ENCODE results near the gene TEAD1.

The TEAD1 gene

GRCh38 chr11:12687740-12688139, 13.5 kb downstream of the TEAD1 start:
- DNase-seq = no peak

DNA sequence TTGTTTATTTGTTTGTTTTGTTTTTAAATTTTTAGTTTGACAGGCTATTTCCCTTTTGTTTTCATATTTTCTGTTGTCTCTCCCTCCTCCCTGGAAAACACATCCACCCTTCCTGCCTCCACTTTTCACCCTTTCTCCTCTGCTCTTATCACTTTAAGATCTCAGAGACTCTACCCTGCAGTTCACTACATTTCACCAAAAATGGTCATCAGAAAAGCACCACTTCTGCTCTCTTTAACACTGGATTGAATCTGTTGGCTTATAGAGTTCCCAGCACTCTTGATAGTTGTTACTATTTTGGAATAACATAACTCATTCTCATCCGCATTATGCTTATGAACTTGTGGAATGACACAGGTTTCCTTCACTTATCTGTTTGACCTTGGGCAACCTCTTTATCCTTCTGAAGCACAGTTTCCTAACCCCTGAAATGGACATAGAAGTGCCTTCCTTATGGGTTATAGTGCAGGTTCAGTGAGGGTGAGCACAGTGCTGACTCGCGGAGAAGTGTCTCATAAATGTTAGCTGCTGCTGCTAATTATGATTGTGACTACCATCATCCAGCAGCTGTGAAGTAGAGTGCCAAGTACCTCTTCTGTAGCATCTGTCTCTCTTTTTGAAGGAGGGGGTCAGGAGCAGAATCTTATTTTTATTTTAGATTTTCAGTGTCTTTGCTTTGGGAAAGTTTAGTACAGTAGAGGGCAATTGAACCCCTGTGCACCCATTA, 15.0 kb downstream of the TEAD1 start:
- no peak for DNase-seq

DNA sequence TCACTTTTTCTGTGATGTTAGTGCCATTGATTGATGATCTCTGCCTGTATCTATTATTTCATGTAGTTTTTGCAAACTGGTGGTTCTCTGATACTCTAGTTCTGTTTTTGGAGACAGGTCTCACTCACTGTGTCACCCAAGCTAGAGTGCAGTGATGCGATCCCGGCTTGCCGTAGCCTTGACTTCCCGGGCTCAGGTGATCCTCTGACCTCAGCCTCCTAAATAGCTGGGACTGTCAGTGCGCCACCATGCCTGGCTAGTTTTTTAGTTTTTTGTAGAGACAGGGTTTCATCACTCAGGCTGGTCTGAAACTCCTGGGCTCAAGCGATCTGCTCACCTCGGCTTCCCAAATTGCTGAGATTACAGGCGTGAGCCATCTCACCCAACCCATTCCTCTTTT, 16.4 kb downstream of the TEAD1 start:
- DNase-seq = no peak

DNA sequence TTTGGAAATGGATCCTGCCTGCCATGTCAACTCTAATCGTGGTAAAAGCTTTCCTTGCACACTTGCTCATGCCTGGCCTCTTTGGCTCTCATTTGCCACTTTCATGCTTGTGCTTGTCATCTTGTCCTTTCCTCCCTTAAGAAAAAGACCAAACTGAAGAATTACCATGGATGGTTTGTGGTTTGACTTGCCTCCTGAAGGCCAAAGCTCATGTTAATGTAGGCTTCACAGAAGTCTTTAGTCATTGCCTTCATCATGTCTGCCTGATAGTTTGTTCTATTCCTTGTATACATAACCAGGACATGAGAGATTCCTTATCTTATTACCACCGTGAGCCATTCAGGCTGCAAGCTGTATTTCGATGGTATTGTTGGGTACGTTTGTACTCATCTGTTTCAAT, 17.3 kb downstream of the TEAD1 start:
- no peak for DNase-seq

- DNase-seq = no peak
Observed at GRCh38 chr11:12692229-12693075, 18.2 kb downstream of the TEAD1 start.

DNA sequence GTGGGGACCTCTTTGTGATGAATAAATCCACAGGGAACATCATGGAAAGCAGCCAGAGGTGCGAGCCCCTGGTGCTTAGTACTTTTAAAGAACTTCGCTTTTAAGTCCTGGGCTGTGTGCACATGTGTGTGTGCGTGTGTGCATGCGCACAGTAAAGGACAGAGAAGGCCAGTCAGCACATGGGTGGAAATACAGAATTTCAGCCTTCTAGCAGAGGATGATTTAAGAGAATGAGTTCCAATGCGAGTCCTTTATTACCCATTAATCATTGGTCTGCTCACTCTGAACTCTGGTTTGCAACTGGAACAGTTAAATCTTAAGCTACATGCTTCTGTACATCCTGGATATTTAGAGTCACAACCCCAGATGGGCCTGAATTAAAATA, 18.9 kb downstream of the TEAD1 start:
- no peak for DNase-seq

DNA sequence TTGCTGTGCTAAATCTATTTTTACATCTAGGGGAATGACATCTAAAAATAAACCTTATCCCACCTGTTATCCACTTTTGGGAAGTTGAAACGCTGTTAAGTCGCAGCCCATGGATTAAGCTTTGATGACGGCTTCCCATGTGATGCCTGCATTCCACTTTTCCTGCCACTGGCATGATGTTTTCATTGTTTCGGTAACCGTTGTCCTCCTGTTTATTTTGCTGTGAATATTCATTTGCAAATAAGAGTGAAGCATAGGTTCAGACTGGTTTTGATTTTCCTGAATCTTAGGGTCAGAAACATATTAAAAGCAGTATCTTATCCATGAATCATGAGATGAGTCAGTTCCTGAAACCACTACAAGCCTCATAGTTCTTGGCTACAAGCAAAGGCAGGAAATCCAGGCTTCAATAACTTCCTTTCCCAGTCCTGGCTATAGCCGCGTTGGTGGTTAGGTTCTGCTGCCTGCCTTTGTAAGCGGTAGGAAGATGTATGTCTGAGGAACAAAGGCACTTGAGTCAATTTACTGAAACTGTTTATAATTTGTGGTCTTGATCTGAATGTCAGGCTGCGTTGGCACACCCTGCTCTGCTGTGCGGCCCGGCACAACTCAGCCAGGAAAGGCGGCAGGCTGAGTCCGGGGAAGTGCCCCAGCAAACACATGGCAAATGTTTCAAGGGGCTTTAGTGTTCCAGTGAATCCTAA, 19.4 kb downstream of the TEAD1 start:
- no peak for DNase-seq

GRCh38 chr11:12694183-12694531, 19.9 kb downstream of the TEAD1 start:
- no peak for DNase-seq

DNA sequence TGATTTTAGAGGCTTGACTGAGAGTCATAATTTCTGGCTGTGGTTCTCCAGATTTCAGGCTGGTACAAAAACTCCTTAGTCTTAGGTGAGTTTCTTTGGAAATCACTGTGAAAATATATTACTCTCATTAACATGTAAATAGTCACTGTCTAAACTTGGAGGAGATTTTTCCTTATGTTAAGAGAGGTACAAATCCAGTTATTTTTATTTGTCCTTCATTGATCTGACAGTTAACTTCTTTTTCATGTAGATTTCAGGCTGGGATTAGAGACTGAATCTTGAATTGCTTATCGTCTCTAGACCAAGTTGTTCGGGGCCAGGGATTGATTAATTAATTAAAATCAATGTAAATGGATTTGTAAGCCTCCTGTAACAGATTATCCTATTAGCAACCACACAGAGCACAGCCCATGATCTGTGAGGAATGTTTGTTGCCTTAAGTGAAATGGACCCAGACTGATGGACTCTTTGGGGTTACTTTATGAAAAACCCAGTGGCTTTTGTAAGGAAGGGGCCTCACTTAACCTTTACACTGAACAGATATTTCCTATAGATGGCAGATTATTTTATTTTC, 21.1 kb downstream of the TEAD1 start:
- no peak for DNase-seq

- DNase-seq = no peak
Observed at GRCh38 chr11:12695873-12696272, 21.7 kb downstream of the TEAD1 start.

DNA sequence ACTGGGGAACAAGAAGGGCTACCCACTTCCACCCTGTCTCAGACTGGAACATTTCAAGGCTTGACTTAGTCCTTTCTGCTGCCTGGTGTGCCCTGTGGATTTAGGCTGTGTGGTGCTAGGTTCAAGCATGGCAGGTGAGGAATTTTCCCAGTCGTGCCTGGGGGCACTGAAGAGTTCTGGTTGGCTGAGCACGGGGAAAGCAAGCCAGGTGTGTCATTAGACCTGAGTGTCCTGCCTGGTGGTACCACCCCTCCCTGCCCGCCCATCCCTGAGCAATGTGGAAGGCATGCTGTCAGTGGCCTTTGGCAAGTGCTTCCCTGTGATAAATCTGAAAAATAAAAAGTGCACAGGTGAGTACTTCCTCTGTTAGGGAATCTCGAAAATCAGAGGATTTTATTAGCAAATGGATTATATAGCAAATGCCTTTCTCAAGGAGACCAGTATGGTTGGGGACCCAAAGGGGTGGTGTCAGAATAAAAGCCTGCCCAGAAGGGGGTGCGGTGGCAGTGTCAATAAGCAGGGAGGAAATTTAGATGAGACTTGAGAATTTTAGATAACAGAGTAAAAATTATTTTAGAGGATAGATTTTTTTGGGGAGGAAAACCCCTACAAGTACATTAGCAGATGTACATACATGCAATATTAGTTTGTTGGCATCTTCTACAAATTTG, 22.8 kb downstream of the TEAD1 start:
- DNase-seq = no peak

GRCh38 chr11:12698048-12698447, 23.8 kb downstream of the TEAD1 start:
- no peak for DNase-seq

DNA sequence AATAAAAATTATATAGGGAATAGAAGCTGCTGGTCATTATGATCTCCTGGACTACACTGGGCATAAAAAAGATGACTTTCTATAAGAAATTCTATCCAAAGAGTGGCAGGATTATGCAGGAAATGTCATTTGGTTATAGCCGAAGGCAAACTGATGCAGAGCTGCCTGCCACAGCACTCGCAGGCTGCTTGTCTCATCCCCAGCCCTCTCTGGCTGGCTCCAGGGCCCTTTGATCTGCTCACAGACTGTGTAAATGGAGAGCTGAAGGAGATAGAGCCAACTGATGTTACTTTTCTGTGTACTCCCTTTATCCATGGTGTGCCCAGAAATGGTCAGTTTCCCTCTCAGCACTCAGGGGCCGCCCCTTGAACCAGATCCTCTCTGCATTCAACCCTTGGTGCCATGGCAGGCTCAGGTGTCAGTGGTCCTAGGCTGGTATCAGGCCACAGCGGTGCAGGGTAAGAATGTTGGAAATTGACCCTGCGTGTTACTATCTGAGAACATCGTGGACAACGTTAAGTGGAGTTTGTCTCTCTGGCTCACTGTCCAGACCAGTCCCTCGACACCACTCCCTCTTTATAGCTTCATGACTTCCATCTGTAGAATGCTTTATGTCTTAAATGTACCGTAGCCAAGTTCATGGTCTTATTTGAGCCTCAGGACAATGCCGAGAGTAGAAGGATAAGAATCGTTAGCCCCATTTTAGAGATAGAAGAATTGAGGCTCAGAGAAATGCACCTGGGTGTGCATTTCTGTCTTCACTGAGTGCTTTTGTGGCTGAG, 27.8 kb downstream of the TEAD1 start:
- no peak for DNase-seq

DNA sequence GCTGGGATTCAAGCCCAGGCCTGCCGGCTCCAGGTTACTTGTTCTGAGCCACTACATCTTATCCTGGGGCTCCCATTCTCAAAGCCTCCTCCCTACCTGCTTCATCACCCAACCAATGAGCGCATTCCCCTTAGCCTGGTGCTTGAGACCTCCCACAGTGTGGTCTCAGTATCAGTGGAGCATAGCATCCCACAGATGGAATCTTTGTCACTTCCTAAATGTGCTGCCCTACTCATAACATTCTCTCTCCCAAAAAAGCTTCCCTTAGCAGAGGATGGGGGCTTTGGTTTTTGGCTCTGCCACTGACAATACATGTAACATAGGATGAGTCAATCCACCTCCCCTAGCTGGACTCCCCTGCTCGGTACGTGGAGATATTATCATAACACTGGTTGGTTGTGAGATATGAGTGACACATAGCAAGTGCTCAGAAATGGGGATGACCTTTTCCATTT, 28.8 kb downstream of the TEAD1 start:
- DNase-seq = no peak

DNA sequence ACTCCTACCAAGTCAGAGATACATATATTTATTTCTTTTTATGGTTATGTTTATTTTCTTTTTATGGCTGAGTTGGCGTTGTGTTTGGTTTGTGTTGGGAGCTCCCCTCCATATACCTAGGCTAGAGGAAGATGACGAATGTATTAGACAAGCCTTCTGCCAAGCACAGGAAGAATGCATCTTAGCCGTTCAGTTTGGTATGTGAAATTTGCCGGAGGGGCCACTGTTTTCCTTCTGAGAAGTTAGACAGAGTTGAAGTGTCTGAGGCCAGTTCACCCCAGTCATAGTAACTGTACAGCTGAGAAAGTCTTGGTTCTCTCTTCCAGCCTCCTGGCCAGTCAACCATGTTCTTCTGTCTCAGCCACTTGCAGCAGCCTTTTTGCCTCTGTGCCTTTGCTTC, 29.8 kb downstream of the TEAD1 start:
- DNase-seq = no peak

GRCh38 chr11:12705874-12706273, 31.7 kb downstream of the TEAD1 start:
- no peak for DNase-seq

DNA sequence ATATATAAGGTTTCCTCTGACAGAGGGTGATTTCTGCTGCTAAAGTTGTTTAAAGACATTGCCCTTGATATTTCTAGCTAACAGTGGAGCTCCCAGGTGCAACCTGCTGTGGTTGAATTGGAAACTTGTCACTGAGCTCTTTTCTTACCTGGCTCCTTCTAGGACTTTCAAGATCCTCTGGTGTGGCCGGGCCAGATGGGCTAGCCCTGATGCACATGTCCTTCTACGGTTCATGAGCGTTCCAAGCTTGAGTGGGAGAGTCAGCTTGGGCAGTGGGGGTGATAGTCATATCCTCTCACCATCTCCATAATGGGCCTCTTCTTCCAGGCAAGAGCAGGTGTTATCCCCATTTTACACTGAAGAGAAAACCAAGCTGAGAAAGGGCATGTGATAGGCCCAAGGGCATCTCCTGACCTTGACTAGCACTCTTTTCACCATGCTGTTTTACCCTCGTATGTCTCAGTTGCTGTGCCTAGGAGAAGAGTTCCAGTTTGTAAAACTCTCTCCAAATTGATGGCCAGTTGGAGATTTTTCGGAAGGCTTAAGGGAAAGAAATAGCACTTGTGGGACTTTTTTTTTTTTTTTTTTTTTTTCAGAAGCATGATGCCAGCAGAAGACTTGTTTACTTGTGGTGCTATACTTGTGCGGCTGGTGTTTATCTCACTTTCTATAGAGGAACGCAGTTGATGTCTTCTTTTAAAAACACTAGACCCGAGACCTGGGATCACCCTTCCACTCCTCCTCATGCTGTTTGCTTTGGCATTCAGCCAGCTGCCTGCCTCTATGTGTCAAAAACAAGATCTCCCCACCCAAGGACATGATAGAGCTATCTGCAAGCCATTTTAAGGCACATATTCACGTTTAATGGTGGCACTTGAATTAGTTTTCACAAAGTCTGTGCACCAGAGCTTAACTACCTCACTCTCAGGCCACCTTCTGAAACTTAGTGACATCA, 32.6 kb downstream of the TEAD1 start:
- no peak for DNase-seq

DNA sequence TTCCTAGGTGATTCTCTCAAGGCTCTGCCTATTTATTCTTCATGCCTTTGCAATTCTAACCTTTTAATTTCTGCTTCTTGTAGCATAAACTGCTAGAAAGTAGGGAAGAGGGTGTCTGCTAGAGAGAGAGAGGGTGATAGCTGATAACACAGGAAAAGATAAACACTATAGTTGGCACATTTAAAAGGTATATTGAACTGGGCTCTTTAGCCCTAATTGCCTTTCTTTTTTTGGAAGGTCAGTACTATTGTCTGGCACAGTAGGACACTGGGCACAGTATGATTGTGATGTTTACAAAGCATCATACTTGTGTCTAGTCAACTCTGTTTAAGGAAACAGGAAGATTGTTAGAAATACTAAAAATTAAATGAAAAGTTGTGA, 33.3 kb downstream of the TEAD1 start:
- DNase-seq = no peak

DNA sequence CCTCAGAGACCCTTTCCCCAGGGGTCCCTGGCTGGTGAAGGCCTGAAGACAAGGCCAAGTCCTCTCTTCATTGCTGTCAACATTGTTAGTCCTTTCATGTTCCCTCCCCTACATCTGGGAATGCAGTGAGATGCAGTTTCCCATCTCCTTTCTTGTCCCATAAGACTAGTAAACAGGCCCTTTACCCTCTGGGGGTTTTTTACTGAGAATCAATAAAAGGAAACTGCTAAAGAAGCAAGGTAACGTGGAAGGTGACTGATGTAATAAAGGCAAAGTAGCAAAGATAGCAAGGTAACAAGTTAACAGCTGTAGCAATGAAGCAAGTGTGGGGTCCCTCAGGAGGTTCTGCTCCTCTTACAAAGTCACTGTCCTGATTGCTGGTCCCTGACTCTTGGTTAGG, 37.3 kb downstream of the TEAD1 start:
- DNase-seq = no peak

DNA sequence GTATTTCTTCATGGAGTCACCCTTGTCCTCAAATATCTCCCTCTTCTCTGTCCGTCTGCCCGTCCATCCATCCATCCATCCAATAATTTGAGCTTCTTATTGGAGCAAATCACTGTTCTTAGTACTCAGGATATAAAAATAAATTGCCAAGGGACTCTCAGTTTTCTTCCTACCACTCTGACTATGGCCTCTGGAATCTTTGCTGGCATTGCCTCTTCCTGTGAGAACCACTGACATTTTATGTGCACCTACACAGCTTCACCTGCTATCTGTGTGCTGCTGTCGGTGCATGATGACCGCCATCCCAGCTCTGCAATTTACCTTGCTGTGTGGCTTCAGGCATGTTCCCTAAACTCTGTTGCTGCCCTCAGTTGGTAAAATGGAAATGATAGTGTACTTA, 37.9 kb downstream of the TEAD1 start:
- DNase-seq = no peak

DNA sequence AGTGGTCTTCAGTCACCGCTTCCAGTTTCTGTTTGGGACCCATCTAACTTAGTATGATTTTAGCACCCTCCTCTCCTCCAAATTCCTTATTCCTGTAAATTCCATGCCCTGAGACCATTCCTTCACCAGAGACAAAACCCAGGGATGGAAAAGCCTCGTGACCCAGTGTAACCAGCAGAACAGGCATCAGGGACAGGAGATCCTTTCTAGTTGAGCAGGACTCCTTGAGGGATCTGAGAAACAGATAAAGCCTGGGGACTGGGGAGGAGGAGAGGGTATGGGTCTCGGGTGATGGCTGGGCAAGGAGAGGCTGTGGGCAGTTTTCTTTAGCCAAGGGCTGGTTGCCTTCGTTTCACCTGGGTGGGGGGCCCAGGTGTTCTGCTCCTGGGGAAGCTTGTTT, 40.9 kb downstream of the TEAD1 start:
- no peak for DNase-seq

Measured in stimulated activated CD8-positive, alpha-beta memory T cell treated with anti-CD3 and anti-CD28 coated beads, Interleukin-4, amount 100 ng/mL, for 48 hours (primary cell).